ENCODE results near the gene KRT76. TPM values are rescaled to one million over a fixed set of nuclear protein-coding genes. Genes with fewer than 3 reads are reported as not detected.
A peak's percentile ranks its signal among the peaks of the same experiment; 100 is the strongest.

Gene KRT76
- total and polyA plus RNA-seq, 2 experiments from 2014 or later: not detected

GRCh38 chr12:52790427-52791270, 13.5 kb upstream of the KRT76 start:
- H3K79me2 ChIP-seq (ENCODE audit: insufficient read depth): no peaks in the 10 kb centered on the region
- H4K20me1 ChIP-seq (ENCODE audit: insufficient read depth): no peaks in the 10 kb centered on the region
- no peak for DNase-seq
- no peak overlapping the region for H2AFZ ChIP-seq
- H3K27ac ChIP-seq: no peak overlapping the region
- no peak overlapping the region for H3K4me2 ChIP-seq (ENCODE audit: unreplicated experiment)
- in situ Hi-C loops (cut with MboI): no loop called here
- H3K9me2 ChIP-seq (ENCODE audit: insufficient read depth): no peaks in the 10 kb centered on the region
- H3K36me3 ChIP-seq (ENCODE audit: low read depth): no peaks in the 10 kb centered on the region
- peaks cover 55% of the 10 kb centered on the region for H3K27me3 ChIP-seq (replicated peaks; ENCODE audit: insufficient read depth)
- no peaks in the 10 kb centered on the region for H3F3A ChIP-seq (ENCODE audit: insufficient read depth)
- no peak for TF ChIP-seq EZH2phosphoT487 (IDR thresholded peaks at IDR 0.05; ENCODE audit: insufficient read depth, low read depth)
- no peak for TF ChIP-seq EZH2 (IDR thresholded peaks at IDR 0.05; ENCODE audit: insufficient read depth, poor library complexity, severe bottlenecking)
- H3K4me3 ChIP-seq: no peak overlapping the region
- WGBS, 2 experiments (ENCODE audit: low coverage in 1 of 2, low lambda C conversion rate in 2 of 2, missing lambda C conversion rate in 2 of 2): 54 to 56% methylated on average over 19 of the region's 19 CpGs
- H3K9ac ChIP-seq: no peak overlapping the region
- no peaks in the 10 kb centered on the region for H3K9me3 ChIP-seq (ENCODE audit: low read depth)
- H3K4me1 ChIP-seq (ENCODE audit: insufficient read depth): peaks cover 10% of the 10 kb centered on the region

GRCh38 chr12:52789637-52790426, 12.7 kb upstream of the KRT76 start:
- Histone ChIP-seq H3K9me2 (ENCODE audit: insufficient read depth) (no peaks in the 10 kb centered on the region), H2AFZ (no peak overlapping the region), H3F3A (ENCODE audit: insufficient read depth) (no peaks in the 10 kb centered on the region), H3K36me3 (ENCODE audit: low read depth) (no peaks in the 10 kb centered on the region), H4K20me1 (ENCODE audit: insufficient read depth) (no peaks in the 10 kb centered on the region), H3K79me2 (ENCODE audit: insufficient read depth) (no peaks in the 10 kb centered on the region), H3K9me3 (ENCODE audit: low read depth) (no peaks in the 10 kb centered on the region), H3K9ac (no peak overlapping the region), H3K4me1 (ENCODE audit: insufficient read depth) (peaks cover 8% of the 10 kb centered on the region), H3K27me3 (replicated peaks; ENCODE audit: insufficient read depth) (peaks cover 61% of the 10 kb centered on the region), H3K27ac (no peak overlapping the region), H3K4me3 (no peak overlapping the region), H3K4me2 (ENCODE audit: unreplicated experiment) (peak overlapping the region; percentile 43)
- 16 to 20% methylated on average over 46 of the region's 50 CpGs for WGBS, 2 experiments (ENCODE audit: low coverage in 1 of 2, low lambda C conversion rate in 2 of 2, missing lambda C conversion rate in 2 of 2)
- peak; percentile 28 for DNase-seq
- in situ Hi-C loops (cut with MboI): no loop called here
- TF ChIP-seq EZH2 (IDR thresholded peaks at IDR 0.05; ENCODE audit: insufficient read depth, poor library complexity, severe bottlenecking) (no peak), EZH2phosphoT487 (IDR thresholded peaks at IDR 0.05; ENCODE audit: insufficient read depth, low read depth) (no peak)

- no peak overlapping the region for H2AFZ ChIP-seq
- no peaks in the 10 kb centered on the region for H3K9me2 ChIP-seq (ENCODE audit: insufficient read depth)
- no peak overlapping the region for H3K4me2 ChIP-seq (ENCODE audit: unreplicated experiment)
- 79 to 84% methylated on average over 11 of the region's 11 CpGs for WGBS, 2 experiments (ENCODE audit: low coverage in 1 of 2, low lambda C conversion rate in 2 of 2, missing lambda C conversion rate in 2 of 2)
- peaks cover 63% of the 10 kb centered on the region for H3K27me3 ChIP-seq (replicated peaks; ENCODE audit: insufficient read depth)
- in situ Hi-C loops (cut with MboI): no loop called here
- H3K9ac ChIP-seq: no peak overlapping the region
- H3K9me3 ChIP-seq (ENCODE audit: low read depth): no peaks in the 10 kb centered on the region
- H3K4me3 ChIP-seq: no peak overlapping the region
- no peaks in the 10 kb centered on the region for H3K36me3 ChIP-seq (ENCODE audit: low read depth)
- H4K20me1 ChIP-seq (ENCODE audit: insufficient read depth): no peaks in the 10 kb centered on the region
- H3K4me1 ChIP-seq (ENCODE audit: insufficient read depth): 0 out of 2 replicates have a peak, but pooled peaks cover under 1% of the 10 kb centered on the region
- H3K79me2 ChIP-seq (ENCODE audit: insufficient read depth): no peaks in the 10 kb centered on the region
- H3F3A ChIP-seq (ENCODE audit: insufficient read depth): no peaks in the 10 kb centered on the region
- no peak overlapping the region for H3K27ac ChIP-seq
- no peak for DNase-seq
- TF ChIP-seq EZH2 (IDR thresholded peaks at IDR 0.05; ENCODE audit: insufficient read depth, poor library complexity, severe bottlenecking) (no peak), EZH2phosphoT487 (IDR thresholded peaks at IDR 0.05; ENCODE audit: insufficient read depth, low read depth) (no peak)
Measured at GRCh38 chr12:52788876-52789636, 11.9 kb upstream of the KRT76 start.

Measured in GM23248 (cell line).